GM12891 (cell line): ENCODE data around the gene BCO2.

Experiments
- POLR2A ChIP-seq: IDR thresholded peaks from 2 replicates; pipeline ENCODE4 v1.6.1; 2011; ENCODE audit warnings: low read depth, low read length, control low read depth
- TAF1 ChIP-seq: IDR thresholded peaks from 2 replicates; pipeline ENCODE4 v1.6.1; 2011; ENCODE audit warnings: low read depth, low read length, control low read depth

DNA sequence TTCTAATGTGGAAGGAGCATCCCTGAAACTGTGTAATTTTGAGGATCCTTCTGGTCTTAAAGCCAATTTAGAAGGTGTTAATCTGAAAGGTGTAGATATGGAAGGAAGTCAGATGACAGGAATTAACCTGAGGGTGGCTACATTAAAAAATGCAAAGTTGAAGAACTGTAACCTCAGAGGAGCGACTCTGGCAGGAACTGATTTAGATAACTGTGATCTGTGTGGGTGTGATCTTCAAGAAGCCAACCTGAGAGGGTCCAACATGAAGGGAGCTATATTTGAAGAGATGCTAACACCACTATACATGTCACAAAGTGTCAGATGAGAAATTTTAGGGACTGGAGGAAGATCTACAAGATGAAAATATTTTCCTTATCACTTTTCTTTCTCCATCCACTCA lies 7.6 kb downstream of the BCO2 start:
- TF ChIP-seq TAF1, result no peak
- no peak for TF ChIP-seq POLR2A
